Tibial nerve (tissue), 4 donors: ENCODE measurements around the gene MICB. TPM values are rescaled to one million over a fixed set of nuclear protein-coding genes. Genes with fewer than 3 reads are reported as not detected.

ENCODE experiments used
- DNase-seq, 2 donors: peaks; one replicate each; pipeline ENCODE4 v3.0.0-alpha.2; 2019; ENCODE audit warnings: low spot score in 2 of 2
- H3K27ac ChIP-seq, 4 donors: fragments of 200-600 bp; sonication (generic) in 3 of 4; one replicate each; pipeline ENCODE4 v1.5.1; 2017 to 2019; ENCODE audit warnings: mild to moderate bottlenecking in 1 of 4
- H3K27me3 ChIP-seq, 2 donors: fragments of 200-600 bp; sonication (generic) in 1 of 2; one replicate each; pipeline versions ENCODE4 v1.5.1 to v1.6.0; 2017 to 2019
- H3K36me3 ChIP-seq, 3 donors: fragments of 200-600 bp; sonication (generic); one replicate each; pipeline ENCODE4 v1.5.1; 2018 to 2019
- H3K4me1 ChIP-seq, 4 donors: fragments of 200-600 bp; sonication (generic) in 3 of 4; one replicate each; pipeline ENCODE4 v1.5.1; 2017 to 2019
- H3K4me3 ChIP-seq, 4 donors: fragments of 200-600 bp; sonication (generic) in 3 of 4; one replicate each; pipeline ENCODE4 v1.5.1; 2017 to 2019; ENCODE audit warnings: mild to moderate bottlenecking in 1 of 4, moderate library complexity in 1 of 4
- H3K9me3 ChIP-seq, 4 donors: fragments of 200-600 bp; sonication (generic) in 3 of 4; one replicate each; pipeline ENCODE4 v1.5.1; 2017 to 2019
- EP300 ChIP-seq, 2 donors: sonication (generic); formaldehyde crosslinking; IDR thresholded peaks; one replicate each; pipeline ENCODE4 v1.6.1; 2017; ENCODE audit warnings: antibody characterized with exemption in 2 of 2, mild to moderate bottlenecking in 1 of 2
- POLR2A ChIP-seq, 2 donors: fragments of 450-650 bp; IDR thresholded peaks; one replicate each; pipeline ENCODE4 v1.6.1; 2017; ENCODE audit warnings: antibody characterized with exemption in 2 of 2, mild to moderate bottlenecking in 2 of 2, moderate library complexity in 2 of 2
- WGBS, 2 donors: methylation state at CpG; one replicate each; pipeline ENCODE4 v1.1.5; 2018; 5-methylcytosine and 5-hydroxymethylcytosine counted together
- total RNA-seq, 4 donors: library from RNA; depleted of rRNA; stranded (reverse); fragments of >200 nt; gene quantifications; one replicate each; pipeline ENCODE4 v1.1.0, GENCODE V29; 2016
- TF ChIP-seq, protein P1 (sequence below), 5 experiments: fragments of 200-600 bp in 3 of 5; fragments of 450-650 bp in 2 of 5; sonication (generic) in 3 of 5; IDR thresholded peaks; one replicate each; pipeline ENCODE4 v1.5.1; 2016 to 2019; ENCODE audit warnings: antibody characterized with exemption in 5 of 5, mild to moderate bottlenecking in 3 of 5, moderate library complexity in 2 of 5

MICB gene
- total RNA-seq, 4 donors from 2014 or later = 1.0 to 8.0 (median 4.1) TPM

- DNase-seq = no peak
- peaks cover 0 to 29% (median 16%) of the 10 kb centered on the region in 4 donors for H3K4me1 ChIP-seq
- H3K4me3 ChIP-seq = no peak overlapping the region
- no peaks in the 10 kb centered on the region for H3K27me3 ChIP-seq
- no peak for TF ChIP-seq EP300 (IDR thresholded peaks at IDR 0.05)
- TF ChIP-seq, protein P1, sequence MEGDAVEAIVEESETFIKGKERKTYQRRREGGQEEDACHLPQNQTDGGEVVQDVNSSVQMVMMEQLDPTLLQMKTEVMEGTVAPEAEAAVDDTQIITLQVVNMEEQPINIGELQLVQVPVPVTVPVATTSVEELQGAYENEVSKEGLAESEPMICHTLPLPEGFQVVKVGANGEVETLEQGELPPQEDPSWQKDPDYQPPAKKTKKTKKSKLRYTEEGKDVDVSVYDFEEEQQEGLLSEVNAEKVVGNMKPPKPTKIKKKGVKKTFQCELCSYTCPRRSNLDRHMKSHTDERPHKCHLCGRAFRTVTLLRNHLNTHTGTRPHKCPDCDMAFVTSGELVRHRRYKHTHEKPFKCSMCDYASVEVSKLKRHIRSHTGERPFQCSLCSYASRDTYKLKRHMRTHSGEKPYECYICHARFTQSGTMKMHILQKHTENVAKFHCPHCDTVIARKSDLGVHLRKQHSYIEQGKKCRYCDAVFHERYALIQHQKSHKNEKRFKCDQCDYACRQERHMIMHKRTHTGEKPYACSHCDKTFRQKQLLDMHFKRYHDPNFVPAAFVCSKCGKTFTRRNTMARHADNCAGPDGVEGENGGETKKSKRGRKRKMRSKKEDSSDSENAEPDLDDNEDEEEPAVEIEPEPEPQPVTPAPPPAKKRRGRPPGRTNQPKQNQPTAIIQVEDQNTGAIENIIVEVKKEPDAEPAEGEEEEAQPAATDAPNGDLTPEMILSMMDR (IDR thresholded peaks at IDR 0.05) = no peak
- no peak for TF ChIP-seq POLR2A (IDR thresholded peaks at IDR 0.05)
- 80 to 88% methylated on average over 3 of the region's 3 CpGs for WGBS, 2 donors
- no peaks in the 10 kb centered on the region for H3K9me3 ChIP-seq
- H3K36me3 ChIP-seq = peaks cover 0 to 77% (median 0%) of the 10 kb centered on the region in 3 donors
- no peak overlapping the region for H3K27ac ChIP-seq
These were observed 58.4 kb downstream of the MICB start for GRCh38 chr6:31556307-31556706.

DNA sequence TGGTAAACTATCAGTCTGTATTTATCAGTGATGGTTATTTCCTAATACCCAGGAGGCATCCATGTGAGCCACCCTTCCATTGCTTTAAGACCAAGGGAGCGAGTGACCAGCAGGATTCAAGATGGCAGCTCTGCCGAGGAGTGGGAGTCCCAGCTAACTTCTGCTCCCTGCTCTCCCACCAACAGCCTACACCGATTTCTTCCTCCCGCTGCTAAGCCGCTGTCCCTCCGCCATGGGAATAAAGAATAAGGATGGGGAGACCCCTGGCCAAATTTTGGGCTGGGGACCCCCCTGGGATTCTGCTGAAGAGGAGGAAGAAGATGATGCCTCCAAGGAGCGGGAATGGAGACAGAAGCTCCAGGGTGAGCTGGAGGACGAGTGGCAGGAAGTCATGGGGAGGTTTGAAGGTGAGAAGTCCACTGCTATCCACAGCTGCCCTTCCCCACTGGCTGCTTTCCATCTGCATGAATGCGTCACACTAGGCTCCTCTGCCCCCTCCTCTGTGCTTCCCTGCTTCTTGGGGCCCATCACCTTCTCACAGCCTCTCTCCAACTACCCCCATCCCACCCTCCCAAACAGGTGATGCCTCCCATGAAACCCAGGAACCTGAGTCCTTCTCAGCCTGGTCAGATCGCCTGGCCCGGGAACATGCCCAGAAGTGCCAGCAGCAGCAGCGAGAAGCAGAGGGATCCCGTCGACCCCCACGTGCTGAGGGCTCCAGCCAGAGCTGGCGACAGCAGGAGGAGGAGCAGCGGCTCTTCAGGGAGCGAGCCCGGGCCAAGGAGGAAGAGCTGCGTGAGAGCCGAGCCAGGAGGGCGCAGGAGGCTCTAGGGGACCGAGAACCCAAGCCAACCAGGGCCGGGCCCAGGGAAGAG lies 59.7 kb downstream of the MICB start:
- TF ChIP-seq, protein P1 (IDR thresholded peaks at IDR 0.05) = no peak
- TF ChIP-seq EP300 (IDR thresholded peaks at IDR 0.05) (no peak), POLR2A (IDR thresholded peaks at IDR 0.05) (no peak)
- Histone ChIP-seq H3K36me3 (peaks cover 0 to 65% (median 0%) of the 10 kb centered on the region in 3 donors), H3K27ac (no peak overlapping the region)

DNA sequence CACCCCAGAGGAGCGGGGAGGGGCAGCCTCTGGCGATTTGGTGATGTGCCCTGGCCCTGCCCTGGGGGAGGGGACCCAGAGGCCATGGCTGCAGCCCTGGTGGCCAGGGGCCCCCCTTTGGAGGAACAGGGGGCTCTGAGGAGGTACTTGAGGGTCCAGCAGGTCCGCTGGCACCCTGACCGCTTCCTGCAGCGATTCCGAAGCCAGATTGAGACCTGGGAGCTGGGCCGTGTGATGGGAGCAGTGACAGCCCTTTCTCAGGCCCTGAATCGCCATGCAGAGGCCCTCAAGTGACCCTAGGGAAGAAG lies 60.3 kb downstream of the MICB start:
- Histone ChIP-seq H3K4me3 (no peak overlapping the region), H3K4me1 (peaks cover 0 to 29% (median 17%) of the 10 kb centered on the region in 4 donors), H3K27ac (peak overlapping the region in 1 of 4 donors; percentile 14), H3K9me3 (no peaks in the 10 kb centered on the region), H3K27me3 (no peaks in the 10 kb centered on the region), H3K36me3 (peaks cover 0 to 59% (median 0%) of the 10 kb centered on the region in 3 donors)
- DNase-seq = no peak
- TF ChIP-seq, protein P1 (IDR thresholded peaks at IDR 0.05) = no peak
- TF ChIP-seq POLR2A (IDR thresholded peaks at IDR 0.05) (no peak), EP300 (IDR thresholded peaks at IDR 0.05) (no peak)
- WGBS, 2 donors = 87 to 88% methylated on average over 5 to 8 of the region's 8 CpGs

More for the DNA sequence above, 59.7 kb downstream of the MICB start:
- Histone ChIP-seq H3K27me3 (no peaks in the 10 kb centered on the region), H3K4me1 (peaks cover 0 to 29% (median 17%) of the 10 kb centered on the region in 4 donors), H3K4me3 (no peak overlapping the region), H3K9me3 (no peaks in the 10 kb centered on the region)
- DNase-seq = no peak
- WGBS, 2 donors = 77 to 83% methylated on average over 22 to 24 of the region's 24 CpGs

- TF ChIP-seq, protein P1 (IDR thresholded peaks at IDR 0.05) = no peak
- TF ChIP-seq EP300 (IDR thresholded peaks at IDR 0.05) = peak in 1 of 2 donors; percentile 16
- no peak overlapping the region for H3K4me3 ChIP-seq
- no peaks in the 10 kb centered on the region for H3K9me3 ChIP-seq
- peaks cover 0 to 29% (median 17%) of the 10 kb centered on the region in 4 donors for H3K4me1 ChIP-seq
- peak in 1 of 2 donors; percentile 37 for DNase-seq
- WGBS, 2 donors = 77 to 84% methylated on average over 14 of the region's 14 CpGs
- H3K27ac ChIP-seq = peak overlapping the region in 1 of 4 donors; percentile 14
- H3K27me3 ChIP-seq = no peaks in the 10 kb centered on the region
- H3K36me3 ChIP-seq = peaks cover 0 to 53% (median 0%) of the 10 kb centered on the region in 3 donors
These were observed 60.9 kb downstream of the MICB start for GRCh38 chr6:31558631-31559500.
